Measurements from ENCODE around the gene AXL. TPM values are rescaled to one million over a fixed set of nuclear protein-coding genes. Genes with fewer than 3 reads are reported as not detected.

The AXL gene
- total RNA-seq, 1 donor from 2014 or later, result 5.5 TPM

- no peak for DNase-seq (ENCODE audit: low spot score)
- Mint-ChIP-seq H3K4me3 (ENCODE audit: unreplicated experiment) (no peak overlapping the region), H3K27me3 (ENCODE audit: unreplicated experiment) (no peaks in the 10 kb centered on the region), H3K27ac (ENCODE audit: unreplicated experiment) (no peak overlapping the region), H3K36me3 (ENCODE audit: low read depth, unreplicated experiment) (peaks cover 8% of the 10 kb centered on the region), H3K4me1 (ENCODE audit: unreplicated experiment) (no peaks in the 10 kb centered on the region), H3K9me3 (ENCODE audit: unreplicated experiment) (no peaks in the 10 kb centered on the region)
- TF ChIP-seq, protein P1, sequence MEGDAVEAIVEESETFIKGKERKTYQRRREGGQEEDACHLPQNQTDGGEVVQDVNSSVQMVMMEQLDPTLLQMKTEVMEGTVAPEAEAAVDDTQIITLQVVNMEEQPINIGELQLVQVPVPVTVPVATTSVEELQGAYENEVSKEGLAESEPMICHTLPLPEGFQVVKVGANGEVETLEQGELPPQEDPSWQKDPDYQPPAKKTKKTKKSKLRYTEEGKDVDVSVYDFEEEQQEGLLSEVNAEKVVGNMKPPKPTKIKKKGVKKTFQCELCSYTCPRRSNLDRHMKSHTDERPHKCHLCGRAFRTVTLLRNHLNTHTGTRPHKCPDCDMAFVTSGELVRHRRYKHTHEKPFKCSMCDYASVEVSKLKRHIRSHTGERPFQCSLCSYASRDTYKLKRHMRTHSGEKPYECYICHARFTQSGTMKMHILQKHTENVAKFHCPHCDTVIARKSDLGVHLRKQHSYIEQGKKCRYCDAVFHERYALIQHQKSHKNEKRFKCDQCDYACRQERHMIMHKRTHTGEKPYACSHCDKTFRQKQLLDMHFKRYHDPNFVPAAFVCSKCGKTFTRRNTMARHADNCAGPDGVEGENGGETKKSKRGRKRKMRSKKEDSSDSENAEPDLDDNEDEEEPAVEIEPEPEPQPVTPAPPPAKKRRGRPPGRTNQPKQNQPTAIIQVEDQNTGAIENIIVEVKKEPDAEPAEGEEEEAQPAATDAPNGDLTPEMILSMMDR (IDR thresholded peaks at IDR 0.05; ENCODE audit: unreplicated experiment), result no peak
Measured at GRCh38 chr19:41248895-41249294, 29.9 kb downstream of the AXL start.

DNA sequence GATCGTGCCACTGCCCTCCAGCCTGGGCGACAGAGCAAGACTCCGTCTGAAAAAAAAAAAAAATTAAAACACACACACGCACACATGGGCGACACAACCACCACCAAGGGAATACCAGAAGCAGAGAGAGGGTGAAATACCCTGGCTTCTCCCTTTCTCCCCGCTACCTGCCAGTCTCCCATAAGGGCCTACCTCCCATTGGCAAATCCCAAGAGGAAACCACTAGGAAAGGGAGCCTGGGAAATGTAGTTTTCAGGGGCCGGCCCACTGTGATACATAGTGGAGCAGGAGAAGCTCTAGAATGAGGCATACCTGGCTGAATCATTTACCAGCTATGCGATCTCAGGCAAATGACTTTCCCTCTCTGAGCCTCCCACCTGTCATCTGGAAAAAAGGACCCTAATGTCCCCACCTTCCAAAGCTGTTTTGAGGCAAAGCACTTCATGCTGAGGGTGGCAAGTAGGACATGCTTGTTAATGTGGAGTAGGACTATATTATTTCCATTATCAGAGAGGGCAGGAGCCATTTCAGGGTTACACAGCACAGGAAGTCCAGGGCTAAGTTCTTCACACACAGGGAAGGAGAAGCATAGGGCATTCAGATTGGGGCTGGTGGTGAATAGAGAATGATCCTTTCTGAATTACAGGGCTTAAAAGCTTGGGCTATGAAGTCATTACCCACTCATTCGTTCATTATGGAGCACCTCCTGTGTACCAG lies 30.8 kb downstream of the AXL start:
- no peak for DNase-seq (ENCODE audit: low spot score)
- H3K36me3 Mint-ChIP-seq (ENCODE audit: low read depth, unreplicated experiment), result peaks cover 8% of the 10 kb centered on the region
- no peaks in the 10 kb centered on the region for H3K27me3 Mint-ChIP-seq (ENCODE audit: unreplicated experiment)
- no peaks in the 10 kb centered on the region for H3K9me3 Mint-ChIP-seq (ENCODE audit: unreplicated experiment)
- no peak overlapping the region for H3K4me3 Mint-ChIP-seq (ENCODE audit: unreplicated experiment)
- TF ChIP-seq, protein P1 (IDR thresholded peaks at IDR 0.05; ENCODE audit: unreplicated experiment), result no peak
- no peaks in the 10 kb centered on the region for H3K4me1 Mint-ChIP-seq (ENCODE audit: unreplicated experiment)
- H3K27ac Mint-ChIP-seq (ENCODE audit: unreplicated experiment), result no peak overlapping the region

DNA sequence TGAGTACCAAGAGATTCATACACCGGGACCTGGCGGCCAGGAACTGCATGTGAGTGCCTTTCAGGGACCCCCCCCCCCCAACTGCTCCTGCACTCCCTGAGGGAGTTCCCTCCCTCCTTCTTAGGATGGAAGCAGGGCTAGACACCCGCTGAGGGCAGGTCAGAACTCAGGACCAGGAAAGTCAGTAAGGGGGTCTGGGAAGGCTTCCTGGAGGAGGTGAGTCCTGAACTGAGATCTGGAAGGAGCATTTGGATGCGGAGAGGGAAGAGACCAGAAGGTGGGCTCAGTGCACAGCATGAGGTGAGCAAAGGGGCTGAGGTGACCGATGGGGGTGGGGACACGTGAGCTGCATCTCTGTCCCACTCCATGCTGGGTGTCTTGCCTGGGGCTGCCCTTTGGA lies 34.6 kb downstream of the AXL start:
- H3K4me3 Mint-ChIP-seq (ENCODE audit: unreplicated experiment), result no peak overlapping the region
- peaks cover 2% of the 10 kb centered on the region for H3K27me3 Mint-ChIP-seq (ENCODE audit: unreplicated experiment)
- no peak overlapping the region for H3K27ac Mint-ChIP-seq (ENCODE audit: unreplicated experiment)
- no peaks in the 10 kb centered on the region for H3K4me1 Mint-ChIP-seq (ENCODE audit: unreplicated experiment)
- peaks cover 3% of the 10 kb centered on the region for H3K36me3 Mint-ChIP-seq (ENCODE audit: low read depth, unreplicated experiment)
- TF ChIP-seq, protein P1 (IDR thresholded peaks at IDR 0.05; ENCODE audit: unreplicated experiment), result no peak
- DNase-seq (ENCODE audit: low spot score), result no peak
- no peaks in the 10 kb centered on the region for H3K9me3 Mint-ChIP-seq (ENCODE audit: unreplicated experiment)

GRCh38 chr19:41255171-41255570 lies 36.1 kb downstream of the AXL start:
- Mint-ChIP-seq H3K9me3 (ENCODE audit: unreplicated experiment) (no peaks in the 10 kb centered on the region), H3K27me3 (ENCODE audit: unreplicated experiment) (peaks cover 4% of the 10 kb centered on the region), H3K36me3 (ENCODE audit: low read depth, unreplicated experiment) (no peaks in the 10 kb centered on the region), H3K27ac (ENCODE audit: unreplicated experiment) (no peak overlapping the region), H3K4me3 (ENCODE audit: unreplicated experiment) (no peak overlapping the region), H3K4me1 (ENCODE audit: unreplicated experiment) (no peaks in the 10 kb centered on the region)
- DNase-seq (ENCODE audit: low spot score), result no peak
- TF ChIP-seq, protein P1 (IDR thresholded peaks at IDR 0.05; ENCODE audit: unreplicated experiment), result no peak

- H3K27ac Mint-ChIP-seq (ENCODE audit: unreplicated experiment), result peak overlapping the region; percentile 99
- TF ChIP-seq, protein P1 (IDR thresholded peaks at IDR 0.05; ENCODE audit: unreplicated experiment), result no peak
Measured at GRCh38 chr19:41261474-41262190, 42.6 kb downstream of the AXL start.

More at GRCh38 chr19:41261474-41262190, 42.6 kb downstream of the AXL start:
- Mint-ChIP-seq H3K27me3 (ENCODE audit: unreplicated experiment) (peaks cover 18% of the 10 kb centered on the region), H3K36me3 (ENCODE audit: low read depth, unreplicated experiment) (peaks cover 26% of the 10 kb centered on the region), H3K4me3 (ENCODE audit: unreplicated experiment) (peak overlapping the region; percentile 94), H3K9me3 (ENCODE audit: unreplicated experiment) (no peaks in the 10 kb centered on the region), H3K4me1 (ENCODE audit: unreplicated experiment) (peaks cover 26% of the 10 kb centered on the region)
- no peak for DNase-seq (ENCODE audit: low spot score)
